Transverse colon (tissue), 4 donors: Measurements from ENCODE around the gene STXBP5L.

Experiments
- CTCF ChIP-seq, 5 experiments: fragments of 200-600 bp in 3 of 5; fragments of 450-650 bp in 2 of 5; sonication (generic) in 3 of 5; IDR thresholded peaks; 1 replicate in 2 of 5; 2 replicates in 3 of 5; pipeline ENCODE4 v1.5.1; 2016 to 2017; ENCODE audit warnings: antibody characterized with exemption in 5 of 5, inconsistent platforms in 3 of 5, mild to moderate bottlenecking in 2 of 5, moderate library complexity in 1 of 5
- EP300 ChIP-seq: sonication (generic); formaldehyde crosslinking; IDR thresholded peaks from one replicate; pipeline ENCODE4 v1.6.1; 2017; ENCODE audit warnings: antibody characterized with exemption, low read depth
- POLR2A ChIP-seq: fragments of 450-650 bp; IDR thresholded peaks from one replicate; pipeline ENCODE4 v1.6.1; 2016; ENCODE audit warnings: antibody characterized with exemption, mild to moderate bottlenecking, moderate library complexity
- POLR2AphosphoS5 ChIP-seq, 3 donors: sonication (generic); formaldehyde crosslinking; IDR thresholded peaks; one replicate each; pipeline ENCODE4 v1.6.1; 2016; ENCODE audit warnings: antibody characterized with exemption in 3 of 3

- TF ChIP-seq CTCF (IDR thresholded peaks at IDR 0.05): no peak
- no peak for TF ChIP-seq POLR2A
- TF ChIP-seq POLR2AphosphoS5 (IDR thresholded peaks at IDR 0.05): no peak
- no peak for TF ChIP-seq EP300
Observed at GRCh38 chr3:121274411-121274810, 366.4 kb downstream of the STXBP5L start.
